Measurements from ENCODE around the gene TIAM1.

TIAM1 gene

GRCh38 chr21:31278511-31279130 lies 65.4 kb downstream of the TIAM1 start:
- no peak for TF ChIP-seq CTCF (IDR thresholded peaks at IDR 0.05; ENCODE audit: low read length, missing control alignments)
- DNase-seq (ENCODE audit: low read depth) = peak; percentile 56
- H3K4me3 ChIP-seq (replicated peaks; ENCODE audit: low read depth, low read length) = no peak overlapping the region

GRCh38 chr21:31276663-31277062 lies 67.4 kb downstream of the TIAM1 start:
- DNase-seq (ENCODE audit: low read depth) = no peak
- no peak overlapping the region for H3K4me3 ChIP-seq (replicated peaks; ENCODE audit: low read depth, low read length)
- TF ChIP-seq CTCF (IDR thresholded peaks at IDR 0.05; ENCODE audit: low read length, missing control alignments) = no peak

- DNase-seq (ENCODE audit: low read depth) = no peak
- H3K4me3 ChIP-seq (replicated peaks; ENCODE audit: low read depth, low read length) = no peak overlapping the region
- no peak for TF ChIP-seq CTCF (IDR thresholded peaks at IDR 0.05; ENCODE audit: low read length, missing control alignments)
These were observed 68.2 kb downstream of the TIAM1 start for GRCh38 chr21:31275901-31276300.

GRCh38 chr21:31273278-31273677 lies 70.8 kb downstream of the TIAM1 start:
- no peak for TF ChIP-seq CTCF (IDR thresholded peaks at IDR 0.05; ENCODE audit: low read length, missing control alignments)
- DNase-seq (ENCODE audit: low read depth) = no peak

GRCh38 chr21:31268090-31268489 lies 76.0 kb downstream of the TIAM1 start:
- no peak for TF ChIP-seq CTCF (IDR thresholded peaks at IDR 0.05; ENCODE audit: low read length, missing control alignments)
- no peak for DNase-seq (ENCODE audit: low read depth)
- H3K4me3 ChIP-seq (replicated peaks; ENCODE audit: low read depth, low read length) = no peak overlapping the region

More at GRCh38 chr21:31273278-31273677, 70.8 kb downstream of the TIAM1 start:
- no peak overlapping the region for H3K4me3 ChIP-seq (replicated peaks; ENCODE audit: low read depth, low read length)

GRCh38 chr21:31267644-31268043 lies 76.4 kb downstream of the TIAM1 start:
- DNase-seq (ENCODE audit: low read depth) = no peak

More at GRCh38 chr21:31267644-31268043, 76.4 kb downstream of the TIAM1 start:
- H3K4me3 ChIP-seq (replicated peaks; ENCODE audit: low read depth, low read length) = no peak overlapping the region
- TF ChIP-seq CTCF (IDR thresholded peaks at IDR 0.05; ENCODE audit: low read length, missing control alignments) = no peak

Data from fibroblast of pulmonary artery (primary cell).